A549 (cell line): Measurements from ENCODE around the gene TTI1. TPM values are rescaled to one million over a fixed set of nuclear protein-coding genes. Genes with fewer than 3 reads are reported as not detected.
A peak's percentile ranks its signal among the peaks of the same experiment; 100 is the strongest.

ENCODE experiments used
- ATAC-seq, 2 experiments: fragments of 200-7000 bp in 1 of 2; fragments of >200 bp in 1 of 2; cut with Nextera tagmentation in 1 of 2; cut with Tn5 transposase in 1 of 2; 3 replicates each; pipeline versions ENCODE4 v1.8.0 to v1.9.1; 2018 to 2020; ENCODE audit warnings: mild to moderate bottlenecking in 1 of 2, moderate library complexity in 1 of 2
- CTCF ChIA-PET: fragments of 300-600 bp; sonication (Branson Sonifier 250); formaldehyde crosslinking; extraction: SDS; loops from one replicate; lab custom pipeline; 2021; ENCODE audit warnings: antibody characterized with exemption, inconsistent platforms; lab: Yijun Ruan, JAX
- POLR2A ChIA-PET: fragments of 350-600 bp; formaldehyde crosslinking; extraction: SDS; loops from one replicate; lab custom pipeline; 2021; ENCODE audit warnings: antibody characterized with exemption, inconsistent platforms; lab: Yijun Ruan, JAX
- DNase-seq, 2 experiments: peaks; one replicate each; pipeline versions ENCODE4 v3.0.0 to v3.0.0-alpha.2; 2011 to 2016; ENCODE audit warnings: low read depth in 1 of 2, low spot score in 1 of 2
- FAIRE-seq: peaks from 2 replicates; lab custom pipeline; 2011; peaks lifted over from hg19 to GRCh38; lab: Jason Lieb, UNC
- H3K27ac ChIP-seq, 2 experiments: fragments of >200 bp; sonication (Bioruptor Twin); formaldehyde crosslinking; 3 replicates each; pipeline ENCODE4 v1.5.1; 2016 to 2017
- H3K4me1 ChIP-seq: fragments of >200 bp; sonication (Bioruptor Twin); formaldehyde crosslinking; 3 replicates; pipeline ENCODE4 v1.6.1; 2016
- H3K4me2 ChIP-seq: fragments of >200 bp; sonication (Bioruptor Twin); formaldehyde crosslinking; 3 replicates; pipeline ENCODE4 v1.6.1; 2016
- H3K4me3 ChIP-seq: fragments of >200 bp; sonication (Bioruptor Twin); formaldehyde crosslinking; 3 replicates; pipeline ENCODE4 v1.5.1; 2016
- H3K9me3 ChIP-seq: fragments of >200 bp; sonication (Bioruptor Twin); formaldehyde crosslinking; 3 replicates; pipeline ENCODE4 v1.6.1; 2016
- BHLHE40 ChIP-seq: IDR thresholded peaks from 2 replicates; pipeline ENCODE4 v1.6.1; 2012; ENCODE audit warnings: low read depth, low read length, inconsistent platforms
- CBX2 ChIP-seq: fragments of 200-600 bp; sonication (generic); IDR thresholded peaks from 2 replicates; pipeline ENCODE4 v1.6.1; 2016; ENCODE audit warnings: low read depth, mild to moderate bottlenecking, borderline replicate concordance
- FOSL2 ChIP-seq, 2 experiments: fragments of 450-650 bp in 1 of 2; fragments of >200 bp in 1 of 2; sonication (Bioruptor Twin) in 1 of 2; formaldehyde crosslinking; IDR thresholded peaks; 2 replicates each; pipeline versions ENCODE4 v1.5.0 to v1.6.1; 2016 to 2020; ENCODE audit warnings: mild to moderate bottlenecking in 1 of 2, moderate library complexity in 1 of 2
- HOXA7 ChIP-seq: fragments of 250-450 bp; sonication (Bioruptor Pico); IDR thresholded peaks from 2 replicates; pipeline ENCODE4 v1.5.0; 2020; ENCODE audit warnings: mild to moderate bottlenecking, moderate library complexity
- HOXB13 ChIP-seq: fragments of 250-450 bp; sonication (Bioruptor Pico); IDR thresholded peaks from 2 replicates; pipeline ENCODE4 v1.5.0; 2020; ENCODE audit warnings: low read depth, mild to moderate bottlenecking, moderate library complexity
- HOXB5 ChIP-seq: fragments of 250-450 bp; sonication (Bioruptor Pico); IDR thresholded peaks from 2 replicates; pipeline ENCODE4 v1.5.0; 2020; ENCODE audit warnings: mild to moderate bottlenecking, moderate library complexity
- JUN ChIP-seq, 2 experiments: fragments of >200 bp; sonication (Bioruptor Twin); formaldehyde crosslinking; IDR thresholded peaks; 2 replicates in 1 of 2; 3 replicates in 1 of 2; pipeline ENCODE4 v1.6.1; 2016 to 2017
- JUNB ChIP-seq: fragments of >200 bp; sonication (Bioruptor Twin); formaldehyde crosslinking; IDR thresholded peaks from 2 replicates; pipeline ENCODE4 v1.6.1; 2016
- KDM5A ChIP-seq: fragments of 200-600 bp; sonication (generic); IDR thresholded peaks from 2 replicates; pipeline ENCODE4 v1.6.1; 2016; ENCODE audit warnings: antibody characterized with exemption, mild to moderate bottlenecking
- MAZ ChIP-seq: fragments of 150-350 bp; IDR thresholded peaks from 2 replicates; pipeline ENCODE4 v1.6.1; 2014; ENCODE audit warnings: antibody characterized with exemption, low read depth, low read length, borderline replicate concordance
- NFE2L2 ChIP-seq: fragments of 150-350 bp; conservative IDR thresholded peaks from 2 replicates; pipeline ENCODE4 v1.6.1; 2014; ENCODE audit warnings: low read length
- PHF8 ChIP-seq: fragments of 200-600 bp; sonication (generic); IDR thresholded peaks from 2 replicates; pipeline ENCODE4 v1.6.1; 2016; ENCODE audit warnings: low read depth, mild to moderate bottlenecking, antibody characterized with exemption, moderate library complexity, borderline replicate concordance
- POLR2A ChIP-seq: IDR thresholded peaks from 2 replicates; pipeline ENCODE4 v1.6.1; 2012; ENCODE audit warnings: mild to moderate bottlenecking, low read length
- POLR2AphosphoS2 ChIP-seq: conservative IDR thresholded peaks from 2 replicates; pipeline ENCODE4 v1.6.1; 2012; ENCODE audit warnings: low read length, improper control_type of control experiment, inconsistent platforms
- RFX5 ChIP-seq: fragments of 450-650 bp; IDR thresholded peaks from 2 replicates; pipeline ENCODE4 v1.7.1; 2014; ENCODE audit warnings: antibody characterized with exemption, mild to moderate bottlenecking, moderate library complexity
- SREBF2 ChIP-seq: fragments of 450-650 bp; IDR thresholded peaks from 2 replicates; pipeline ENCODE4 v1.6.1; 2014; ENCODE audit warnings: mild to moderate bottlenecking, moderate library complexity
- TFCP2L1 ChIP-seq: fragments of 250-450 bp; sonication (Bioruptor Pico); IDR thresholded peaks from 2 replicates; pipeline ENCODE4 v1.5.0; 2021; ENCODE audit warnings: mild to moderate bottlenecking
- ZNF302 ChIP-seq: fragments of 250-450 bp; sonication (Bioruptor Pico); IDR thresholded peaks from 2 replicates; pipeline ENCODE4 v1.9.0; 2021; ENCODE audit warnings: inconsistent platforms, mild to moderate bottlenecking, moderate library complexity
- WGBS: methylation state at CpG from one replicate; pipeline ENCODE4 v1.1.6; 2017; ENCODE audit errors: missing lambda C conversion rate; 5-methylcytosine and 5-hydroxymethylcytosine counted together
- polyA minus RNA-seq: library from RNA; depleted of rRNA, polyadenylated mRNA; stranded (reverse); fragments of >200 nt; gene quantifications from 2 replicates; pipeline ENCODE4 v1.2.3, GENCODE V29; 2011; rRNA and poly(A)+ RNA removed
- polyA plus RNA-seq, 4 experiments: library from polyadenylated mRNA; depleted of rRNA in 3 of 4; stranded (reverse); fragments of >200 nt; fragmentation: RNase III in 1 of 4; extraction: RNeasy Plus Mini Kit Qiagen cat#74134 plus additional on column Dnase treatment in 1 of 4; gene quantifications; 2 replicates in 3 of 4; 3 replicates in 1 of 4; pipeline ENCODE4 v1.2.3, GENCODE V29; 2011 to 2017
- TF ChIP-seq, protein P1 (sequence below): IDR thresholded peaks from 2 replicates; pipeline ENCODE4 v1.6.1; 2012; ENCODE audit warnings: low read depth, borderline replicate concordance
- TF ChIP-seq, protein P2 (sequence below): IDR thresholded peaks from 2 replicates; pipeline ENCODE4 v1.6.1; 2012
- TF ChIP-seq, protein P3 (sequence below): fragments of 250-450 bp; sonication (Bioruptor Pico); IDR thresholded peaks from 2 replicates; pipeline ENCODE4 v1.5.0; 2020; ENCODE audit warnings: low read depth, mild to moderate bottlenecking, moderate library complexity
- TF ChIP-seq, protein P4 (sequence below): fragments of 250-450 bp; sonication (Bioruptor Pico); IDR thresholded peaks from 2 replicates; pipeline ENCODE4 v1.5.0; 2021; ENCODE audit warnings: mild to moderate bottlenecking, moderate library complexity, borderline replicate concordance
- TF ChIP-seq, protein P5 (sequence below): fragments of 150-350 bp; IDR thresholded peaks from 2 replicates; pipeline ENCODE4 v1.6.1; 2014; ENCODE audit warnings: low read depth, mild to moderate bottlenecking, low read length

Gene TTI1
- 27.9 and 30.6 TPM in 2 replicates for polyA plus RNA-seq (2011; rRNA removed)
- polyA plus RNA-seq (2012; cell fraction: cytosol; rRNA removed) = 19.5 and 23.1 TPM in 2 replicates
- polyA plus RNA-seq (2012; cell fraction: nucleus; rRNA removed) = 21.4 and 25.4 TPM in 2 replicates
- 19.6 to 20.6 TPM (median 20.0 TPM) in 3 replicates for polyA plus RNA-seq (2017; fragmentation: RNase III; extraction: RNeasy Plus Mini Kit Qiagen cat#74134 plus additional on column Dnase treatment)
- 39.8 and 40.6 TPM in 2 replicates for polyA minus RNA-seq

DNA sequence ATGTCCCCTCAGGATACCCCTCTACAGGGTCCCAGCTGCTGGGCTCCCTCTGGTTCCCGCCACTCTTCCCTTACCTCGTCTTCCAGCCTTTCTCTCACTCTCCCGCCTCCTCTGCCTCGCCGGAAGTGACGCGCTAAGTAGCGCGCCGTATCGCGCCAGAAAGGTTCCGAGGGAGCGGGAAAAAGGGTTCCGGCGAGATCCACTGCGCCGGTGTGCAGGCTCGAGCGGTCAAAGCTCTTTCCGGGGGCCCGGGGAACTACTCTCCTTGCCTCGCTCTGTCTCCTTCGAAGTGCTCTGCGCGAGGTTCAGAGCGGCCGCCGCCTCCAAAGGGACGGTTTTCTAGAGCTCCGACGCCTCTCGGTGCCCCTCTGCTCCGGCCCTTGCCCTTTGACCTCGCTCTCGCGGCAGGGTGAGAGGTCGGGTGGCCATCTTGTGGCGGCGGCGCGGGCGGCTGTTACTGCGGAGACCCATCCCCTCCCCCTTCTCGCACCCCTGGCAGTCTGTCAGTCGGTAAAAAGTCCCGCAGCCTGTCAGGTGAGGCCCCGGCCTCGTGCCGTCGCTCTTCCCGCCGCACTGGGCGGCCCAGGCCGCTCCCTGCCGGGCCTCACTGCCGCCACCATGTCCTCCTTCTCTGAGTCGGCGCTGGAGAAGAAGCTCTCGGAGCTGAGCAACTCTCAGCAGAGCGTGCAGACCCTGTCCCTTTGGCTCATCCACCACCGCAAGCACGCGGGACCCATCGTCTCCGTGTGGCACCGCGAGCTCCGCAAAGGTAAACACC, at the start of gene TTI1, which contains the start of gene RPRD1B:
TTI1 (minus strand) TSS at position 127 of the 778 bp plus-strand sequence. CDS start 19,640 bp downstream, outside the sequence.
RPRD1B (plus strand) TSS at position 417 of the 778 bp plus-strand sequence; CDS start at position 619, 202 bp downstream.
- peak; percentile 46 for FAIRE-seq
- H3K4me1 ChIP-seq = peaks cover 25% of the 10 kb centered on the region; the same call in 2 of the 3 replicates
- H3K4me3 ChIP-seq = peak within 1 kb of the TSS; percentile 88
- H3K27ac ChIP-seq = peak within 1 kb of the TSS; percentile 91 to 95
- H3K4me2 ChIP-seq = peak within 1 kb of the TSS; percentile 98
- 2% methylated on average over 53 of the region's 69 CpGs for whole genome bisulfite sequencing
- TF ChIP-seq JUNB = no peak
- no peak for TF ChIP-seq ZNF302 (CRISPR knock-in tag)
- TF ChIP-seq, protein P1, sequence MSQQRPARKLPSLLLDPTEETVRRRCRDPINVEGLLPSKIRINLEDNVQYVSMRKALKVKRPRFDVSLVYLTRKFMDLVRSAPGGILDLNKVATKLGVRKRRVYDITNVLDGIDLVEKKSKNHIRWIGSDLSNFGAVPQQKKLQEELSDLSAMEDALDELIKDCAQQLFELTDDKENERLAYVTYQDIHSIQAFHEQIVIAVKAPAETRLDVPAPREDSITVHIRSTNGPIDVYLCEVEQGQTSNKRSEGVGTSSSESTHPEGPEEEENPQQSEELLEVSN = peak; percentile 99
- TF ChIP-seq RFX5 = no peak
- no peak for TF ChIP-seq CBX2
- peak; percentile 71 for TF ChIP-seq KDM5A
- TF ChIP-seq POLR2AphosphoS2 = no peak
- TF ChIP-seq PHF8 = peak; percentile 74
- TF ChIP-seq BHLHE40 = no peak
- no peak for TF ChIP-seq HOXA7 (CRISPR knock-in tag)
- peak; percentile 56 for TF ChIP-seq POLR2A
- TF ChIP-seq HOXB5 (CRISPR knock-in tag) = 0 out of 2 replicates have a peak, but pooled peaks have one; percentile 7
- TF ChIP-seq TFCP2L1 (CRISPR knock-in tag) = peak; percentile 23; the same call in 1 of the 2 replicates
- TF ChIP-seq JUN (IDR thresholded peaks at IDR 0.05) = peak; percentile 23 to 86; a peak in 3 of 5 replicates
- no peak for TF ChIP-seq NFE2L2
- TF ChIP-seq, protein P2, sequence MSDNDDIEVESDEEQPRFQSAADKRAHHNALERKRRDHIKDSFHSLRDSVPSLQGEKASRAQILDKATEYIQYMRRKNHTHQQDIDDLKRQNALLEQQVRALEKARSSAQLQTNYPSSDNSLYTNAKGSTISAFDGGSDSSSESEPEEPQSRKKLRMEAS = peak; percentile 95
- TF ChIP-seq, protein P3, sequence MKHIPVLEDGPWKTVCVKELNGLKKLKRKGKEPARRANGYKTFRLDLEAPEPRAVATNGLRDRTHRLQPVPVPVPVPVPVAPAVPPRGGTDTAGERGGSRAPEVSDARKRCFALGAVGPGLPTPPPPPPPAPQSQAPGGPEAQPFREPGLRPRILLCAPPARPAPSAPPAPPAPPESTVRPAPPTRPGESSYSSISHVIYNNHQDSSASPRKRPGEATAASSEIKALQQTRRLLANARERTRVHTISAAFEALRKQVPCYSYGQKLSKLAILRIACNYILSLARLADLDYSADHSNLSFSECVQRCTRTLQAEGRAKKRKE (CRISPR knock-in tag) = no peak
- peak; percentile 37 for TF ChIP-seq SREBF2
- 0 out of 2 replicates have a peak, but pooled peaks have one; percentile 10 for TF ChIP-seq HOXB13 (CRISPR knock-in tag)
- 0 out of 2 replicates have a peak, but pooled peaks have one; percentile 42 for TF ChIP-seq MAZ
- TF ChIP-seq, protein P4, sequence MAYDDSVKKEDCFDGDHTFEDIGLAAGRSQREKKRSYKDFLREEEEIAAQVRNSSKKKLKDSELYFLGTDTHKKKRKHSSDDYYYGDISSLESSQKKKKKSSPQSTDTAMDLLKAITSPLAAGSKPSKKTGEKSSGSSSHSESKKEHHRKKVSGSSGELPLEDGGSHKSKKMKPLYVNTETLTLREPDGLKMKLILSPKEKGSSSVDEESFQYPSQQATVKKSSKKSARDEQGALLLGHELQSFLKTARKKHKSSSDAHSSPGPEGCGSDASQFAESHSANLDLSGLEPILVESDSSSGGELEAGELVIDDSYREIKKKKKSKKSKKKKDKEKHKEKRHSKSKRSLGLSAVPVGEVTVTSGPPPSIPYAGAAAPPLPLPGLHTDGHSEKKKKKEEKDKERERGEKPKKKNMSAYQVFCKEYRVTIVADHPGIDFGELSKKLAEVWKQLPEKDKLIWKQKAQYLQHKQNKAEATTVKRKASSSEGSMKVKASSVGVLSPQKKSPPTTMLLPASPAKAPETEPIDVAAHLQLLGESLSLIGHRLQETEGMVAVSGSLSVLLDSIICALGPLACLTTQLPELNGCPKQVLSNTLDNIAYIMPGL (CRISPR knock-in tag) = no peak; the same call in 1 of the 2 replicates
- TF ChIP-seq FOSL2 (IDR thresholded peaks at IDR 0.05) = no peak
- TF ChIP-seq FOSL2 (CRISPR knock-in tag; IDR thresholded peaks at IDR 0.05) = peak; percentile 13; the same call in 1 of the 2 replicates
- TF ChIP-seq, protein P5, sequence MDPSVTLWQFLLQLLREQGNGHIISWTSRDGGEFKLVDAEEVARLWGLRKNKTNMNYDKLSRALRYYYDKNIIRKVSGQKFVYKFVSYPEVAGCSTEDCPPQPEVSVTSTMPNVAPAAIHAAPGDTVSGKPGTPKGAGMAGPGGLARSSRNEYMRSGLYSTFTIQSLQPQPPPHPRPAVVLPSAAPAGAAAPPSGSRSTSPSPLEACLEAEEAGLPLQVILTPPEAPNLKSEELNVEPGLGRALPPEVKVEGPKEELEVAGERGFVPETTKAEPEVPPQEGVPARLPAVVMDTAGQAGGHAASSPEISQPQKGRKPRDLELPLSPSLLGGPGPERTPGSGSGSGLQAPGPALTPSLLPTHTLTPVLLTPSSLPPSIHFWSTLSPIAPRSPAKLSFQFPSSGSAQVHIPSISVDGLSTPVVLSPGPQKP = peak; percentile 81; the same call in 1 of the 2 replicates
- ChIA-PET CTCF (interaction anchor here (0.8 to 2.1 kb wide), 7 partner anchors 9 to 469 kb away, joined by 3 to 15 read pairs (median 5); no protein-coding TSS in a partner anchor), POLR2A (interaction anchor here (0.5 to 2.0 kb wide), 9 partner anchors 8 to 184 kb away, joined by 3 to 15 read pairs (median 3); no protein-coding TSS in a partner anchor)
- no peaks in the 10 kb centered on the region for H3K9me3 ChIP-seq
- peak; percentile 80 to 90 for DNase-seq
- ATAC-seq = peak; percentile 95 to 98
